H1 (cell line): ENCODE measurements around the gene RCAN2. TPM values are rescaled to one million over a fixed set of nuclear protein-coding genes. Genes with fewer than 3 reads are reported as not detected.

ENCODE experiments used
- polyA plus RNA-seq, 7 experiments: library from polyadenylated mRNA; depleted of rRNA in 3 of 7; stranded (reverse) in 5 of 7; unstranded in 2 of 7; fragments of >200 nt in 5 of 7; fragments of 200-250 nt in 2 of 7; gene quantifications; 1 replicate in 5 of 7; 2 replicates in 1 of 7; 4 replicates in 1 of 7; pipeline versions ENCODE4 v1.2.1 to v1.2.3, GENCODE V29; 2011 to 2013; ENCODE audit warnings: missing spikeins in 2 of 7, mixed read lengths in 2 of 7
- total RNA-seq: library from RNA; stranded (reverse); fragmentation: NEBNext Ultra II Directional; extraction: Animal tissue kit (Norgen Biotek cat#: 25700); gene quantifications from 2 replicates; pipeline ENCODE4 v1.2.1, GENCODE V29; 2021
- TF ChIP-seq, protein P1 (sequence below): fragments of 300-600 bp; sonication (generic); IDR thresholded peaks from 2 replicates; pipeline ENCODE4 v1.7.1; 2012; ENCODE audit warnings: low read length, moderate library complexity, mild to moderate bottlenecking, inconsistent platforms; ENCODE audit not compliant: insufficient replicate concordance

Gene RCAN2
- total and polyA plus RNA-seq, 2 of the 8 experiments (the other 6 are each of a cell fraction or from before 2014, with no cell fraction given), result 5.0 to 8.5 TPM

DNA sequence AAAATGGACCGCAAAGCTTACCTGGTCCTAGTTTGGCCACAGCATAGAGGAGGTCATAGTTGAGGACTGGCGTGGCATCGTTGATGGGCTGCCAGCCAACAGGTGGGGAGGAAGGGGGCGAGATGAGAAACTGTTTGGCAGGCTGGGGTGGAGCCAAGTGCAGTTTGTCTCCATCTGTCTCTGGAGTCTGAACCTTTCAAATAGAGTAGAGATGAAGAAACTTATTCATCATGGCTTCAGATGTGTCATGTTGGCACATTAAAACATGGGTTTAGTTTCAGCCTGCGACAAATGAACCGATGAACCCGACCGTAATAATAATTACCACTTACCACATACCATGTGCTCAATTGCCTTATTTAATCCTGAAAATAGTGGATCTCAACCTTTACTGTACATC is 244.5 kb downstream of the RCAN2 start (continued):
- TF ChIP-seq, protein P1, sequence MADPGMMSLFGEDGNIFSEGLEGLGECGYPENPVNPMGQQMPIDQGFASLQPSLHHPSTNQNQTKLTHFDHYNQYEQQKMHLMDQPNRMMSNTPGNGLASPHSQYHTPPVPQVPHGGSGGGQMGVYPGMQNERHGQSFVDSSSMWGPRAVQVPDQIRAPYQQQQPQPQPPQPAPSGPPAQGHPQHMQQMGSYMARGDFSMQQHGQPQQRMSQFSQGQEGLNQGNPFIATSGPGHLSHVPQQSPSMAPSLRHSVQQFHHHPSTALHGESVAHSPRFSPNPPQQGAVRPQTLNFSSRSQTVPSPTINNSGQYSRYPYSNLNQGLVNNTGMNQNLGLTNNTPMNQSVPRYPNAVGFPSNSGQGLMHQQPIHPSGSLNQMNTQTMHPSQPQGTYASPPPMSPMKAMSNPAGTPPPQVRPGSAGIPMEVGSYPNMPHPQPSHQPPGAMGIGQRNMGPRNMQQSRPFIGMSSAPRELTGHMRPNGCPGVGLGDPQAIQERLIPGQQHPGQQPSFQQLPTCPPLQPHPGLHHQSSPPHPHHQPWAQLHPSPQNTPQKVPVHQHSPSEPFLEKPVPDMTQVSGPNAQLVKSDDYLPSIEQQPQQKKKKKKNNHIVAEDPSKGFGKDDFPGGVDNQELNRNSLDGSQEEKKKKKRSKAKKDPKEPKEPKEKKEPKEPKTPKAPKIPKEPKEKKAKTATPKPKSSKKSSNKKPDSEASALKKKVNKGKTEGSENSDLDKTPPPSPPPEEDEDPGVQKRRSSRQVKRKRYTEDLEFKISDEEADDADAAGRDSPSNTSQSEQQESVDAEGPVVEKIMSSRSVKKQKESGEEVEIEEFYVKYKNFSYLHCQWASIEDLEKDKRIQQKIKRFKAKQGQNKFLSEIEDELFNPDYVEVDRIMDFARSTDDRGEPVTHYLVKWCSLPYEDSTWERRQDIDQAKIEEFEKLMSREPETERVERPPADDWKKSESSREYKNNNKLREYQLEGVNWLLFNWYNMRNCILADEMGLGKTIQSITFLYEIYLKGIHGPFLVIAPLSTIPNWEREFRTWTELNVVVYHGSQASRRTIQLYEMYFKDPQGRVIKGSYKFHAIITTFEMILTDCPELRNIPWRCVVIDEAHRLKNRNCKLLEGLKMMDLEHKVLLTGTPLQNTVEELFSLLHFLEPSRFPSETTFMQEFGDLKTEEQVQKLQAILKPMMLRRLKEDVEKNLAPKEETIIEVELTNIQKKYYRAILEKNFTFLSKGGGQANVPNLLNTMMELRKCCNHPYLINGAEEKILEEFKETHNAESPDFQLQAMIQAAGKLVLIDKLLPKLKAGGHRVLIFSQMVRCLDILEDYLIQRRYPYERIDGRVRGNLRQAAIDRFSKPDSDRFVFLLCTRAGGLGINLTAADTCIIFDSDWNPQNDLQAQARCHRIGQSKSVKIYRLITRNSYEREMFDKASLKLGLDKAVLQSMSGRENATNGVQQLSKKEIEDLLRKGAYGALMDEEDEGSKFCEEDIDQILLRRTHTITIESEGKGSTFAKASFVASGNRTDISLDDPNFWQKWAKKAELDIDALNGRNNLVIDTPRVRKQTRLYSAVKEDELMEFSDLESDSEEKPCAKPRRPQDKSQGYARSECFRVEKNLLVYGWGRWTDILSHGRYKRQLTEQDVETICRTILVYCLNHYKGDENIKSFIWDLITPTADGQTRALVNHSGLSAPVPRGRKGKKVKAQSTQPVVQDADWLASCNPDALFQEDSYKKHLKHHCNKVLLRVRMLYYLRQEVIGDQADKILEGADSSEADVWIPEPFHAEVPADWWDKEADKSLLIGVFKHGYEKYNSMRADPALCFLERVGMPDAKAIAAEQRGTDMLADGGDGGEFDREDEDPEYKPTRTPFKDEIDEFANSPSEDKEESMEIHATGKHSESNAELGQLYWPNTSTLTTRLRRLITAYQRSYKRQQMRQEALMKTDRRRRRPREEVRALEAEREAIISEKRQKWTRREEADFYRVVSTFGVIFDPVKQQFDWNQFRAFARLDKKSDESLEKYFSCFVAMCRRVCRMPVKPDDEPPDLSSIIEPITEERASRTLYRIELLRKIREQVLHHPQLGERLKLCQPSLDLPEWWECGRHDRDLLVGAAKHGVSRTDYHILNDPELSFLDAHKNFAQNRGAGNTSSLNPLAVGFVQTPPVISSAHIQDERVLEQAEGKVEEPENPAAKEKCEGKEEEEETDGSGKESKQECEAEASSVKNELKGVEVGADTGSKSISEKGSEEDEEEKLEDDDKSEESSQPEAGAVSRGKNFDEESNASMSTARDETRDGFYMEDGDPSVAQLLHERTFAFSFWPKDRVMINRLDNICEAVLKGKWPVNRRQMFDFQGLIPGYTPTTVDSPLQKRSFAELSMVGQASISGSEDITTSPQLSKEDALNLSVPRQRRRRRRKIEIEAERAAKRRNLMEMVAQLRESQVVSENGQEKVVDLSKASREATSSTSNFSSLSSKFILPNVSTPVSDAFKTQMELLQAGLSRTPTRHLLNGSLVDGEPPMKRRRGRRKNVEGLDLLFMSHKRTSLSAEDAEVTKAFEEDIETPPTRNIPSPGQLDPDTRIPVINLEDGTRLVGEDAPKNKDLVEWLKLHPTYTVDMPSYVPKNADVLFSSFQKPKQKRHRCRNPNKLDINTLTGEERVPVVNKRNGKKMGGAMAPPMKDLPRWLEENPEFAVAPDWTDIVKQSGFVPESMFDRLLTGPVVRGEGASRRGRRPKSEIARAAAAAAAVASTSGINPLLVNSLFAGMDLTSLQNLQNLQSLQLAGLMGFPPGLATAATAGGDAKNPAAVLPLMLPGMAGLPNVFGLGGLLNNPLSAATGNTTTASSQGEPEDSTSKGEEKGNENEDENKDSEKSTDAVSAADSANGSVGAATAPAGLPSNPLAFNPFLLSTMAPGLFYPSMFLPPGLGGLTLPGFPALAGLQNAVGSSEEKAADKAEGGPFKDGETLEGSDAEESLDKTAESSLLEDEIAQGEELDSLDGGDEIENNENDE, result no peak
